Mesendoderm (in vitro differentiated cells): ENCODE data around the gene PTRH1.

Experiments
- DNase-seq: peaks from one replicate; pipeline ENCODE4 v3.0.0; 2013
- H2AK5ac ChIP-seq: 2 replicates; pipeline ENCODE4 v1.6.1; 2013; ENCODE audit warnings: low read length, inconsistent platforms
- H2BK120ac ChIP-seq: 2 replicates; pipeline ENCODE4 v1.6.1; 2013; ENCODE audit warnings: low read depth, mild to moderate bottlenecking, low read length, moderate library complexity, mixed read lengths
- H2BK15ac ChIP-seq: replicated peaks from 2 replicates; pipeline ENCODE4 v1.6.1; 2013; ENCODE audit warnings: low read depth, mild to moderate bottlenecking, moderate library complexity
- H2BK5ac ChIP-seq: 2 replicates; pipeline ENCODE4 v1.6.1; 2013; ENCODE audit warnings: low read length, inconsistent platforms
- H3K18ac ChIP-seq: 2 replicates; pipeline ENCODE4 v1.6.1; 2013; ENCODE audit warnings: mild to moderate bottlenecking, low read length, mixed read lengths
- H3K23ac ChIP-seq: one replicate; pipeline ENCODE4 v1.6.1; 2013; ENCODE audit warnings: low read length
- H3K27ac ChIP-seq: 2 replicates; pipeline ENCODE4 v1.5.1; 2013; ENCODE audit warnings: low read depth, mild to moderate bottlenecking, inconsistent platforms, low read length, moderate library complexity
- H3K27me3 ChIP-seq: 2 replicates; pipeline ENCODE4 v1.6.1; 2013; ENCODE audit warnings: low read length, control low read depth, mild to moderate bottlenecking, inconsistent platforms; ENCODE audit not compliant: insufficient read depth, poor library complexity
- H3K36me3 ChIP-seq: 2 replicates; pipeline ENCODE4 v1.6.1; 2013; ENCODE audit warnings: low read length, inconsistent platforms; ENCODE audit not compliant: control insufficient read depth, insufficient read depth
- H3K4ac ChIP-seq: one replicate; pipeline ENCODE4 v1.6.1; 2013; ENCODE audit warnings: low read depth, mild to moderate bottlenecking, low read length, moderate library complexity
- H3K4me1 ChIP-seq: 2 replicates; pipeline ENCODE4 v1.6.1; 2013; ENCODE audit warnings: low read depth, low read length, inconsistent platforms; ENCODE audit not compliant: control insufficient read depth
- H3K4me2 ChIP-seq: 2 replicates; pipeline ENCODE4 v1.6.1; 2013; ENCODE audit warnings: low read length
- H3K4me3 ChIP-seq: 2 replicates; pipeline ENCODE4 v1.5.1; 2013; ENCODE audit warnings: mild to moderate bottlenecking, low read length
- H3K56ac ChIP-seq: one replicate; pipeline ENCODE4 v1.6.1; 2013; ENCODE audit warnings: low read length
- H3K79me1 ChIP-seq: 2 replicates; pipeline ENCODE4 v1.6.1; 2013; ENCODE audit warnings: low read length, inconsistent platforms
- H3K79me2 ChIP-seq: 2 replicates; pipeline ENCODE4 v1.6.1; 2013; ENCODE audit warnings: mild to moderate bottlenecking, low read length; ENCODE audit not compliant: control insufficient read depth, insufficient read depth
- H3K9ac ChIP-seq: 2 replicates; pipeline ENCODE4 v1.6.1; 2013; ENCODE audit warnings: low read length, inconsistent platforms
- H4K5ac ChIP-seq: one replicate; pipeline ENCODE4 v1.6.1; 2013; ENCODE audit warnings: low read length
- H4K8ac ChIP-seq: one replicate; pipeline ENCODE4 v1.6.1; 2013; ENCODE audit warnings: low read depth, mild to moderate bottlenecking, control low read depth, low read length, moderate library complexity
- WGBS: extraction: QIAGEN DNeasy Blood & Tissue Kit; methylation state at CpG from one replicate; pipeline ENCODE4 v1.1.7; 2013; ENCODE audit warnings: low lambda C conversion rate, missing lambda C conversion rate; ENCODE audit not compliant: insufficient coverage; ENCODE audit errors: extremely low coverage; 5-methylcytosine and 5-hydroxymethylcytosine counted together

Gene PTRH1

DNA sequence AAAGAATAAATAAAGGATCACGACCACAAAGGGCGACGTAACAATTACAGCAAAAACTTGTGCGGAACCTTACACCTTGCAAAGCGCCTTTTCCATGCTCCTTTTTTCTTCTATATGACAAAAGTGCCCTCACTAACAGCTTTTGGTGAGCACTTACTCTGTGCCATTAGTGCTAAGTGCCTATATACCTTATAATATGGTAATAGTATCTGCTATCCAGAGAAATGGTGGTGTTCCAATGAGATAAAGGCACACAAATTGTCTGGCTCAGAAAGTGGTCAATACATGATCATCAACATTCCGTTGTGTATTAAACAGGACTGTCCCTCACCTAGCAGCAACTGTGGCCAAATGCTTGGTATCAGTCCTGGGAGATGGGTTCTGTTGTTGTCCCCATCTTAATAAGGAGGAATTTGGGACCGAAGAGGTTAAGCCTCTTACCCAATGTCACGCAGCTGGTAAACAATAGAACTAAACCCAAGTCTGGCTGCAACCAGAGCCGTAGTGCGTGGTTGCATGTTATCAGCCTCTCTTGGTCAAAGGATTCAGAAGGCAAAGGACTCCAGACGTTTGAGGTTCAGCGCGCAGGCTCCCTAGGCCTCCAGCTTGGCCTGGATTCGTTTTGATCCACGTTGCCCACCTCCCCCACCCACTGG is 20.2 kb upstream of the PTRH1 start:
- Histone ChIP-seq H3K27ac (no peak overlapping the region), H2BK5ac (no peak overlapping the region), H2AK5ac (no peak overlapping the region), H3K56ac (no peak overlapping the region), H3K18ac (no peak overlapping the region), H3K79me1 (no peaks in the 10 kb centered on the region), H4K8ac (no peak overlapping the region), H3K79me2 (no peaks in the 10 kb centered on the region), H3K36me3 (no peaks in the 10 kb centered on the region), H3K9ac (no peak overlapping the region), H4K5ac (no peak overlapping the region), H3K27me3 (no peaks in the 10 kb centered on the region), H3K4me1 (no peaks in the 10 kb centered on the region), H3K23ac (no peak overlapping the region), H2BK120ac (no peak overlapping the region), H3K4me3 (no peak overlapping the region), H3K4ac (no peak overlapping the region), H2BK15ac (no peak overlapping the region), H3K4me2 (no peak overlapping the region)
- no CpG with 5 or more reads among the region's 15 CpGs for WGBS
- no peak for DNase-seq

DNA sequence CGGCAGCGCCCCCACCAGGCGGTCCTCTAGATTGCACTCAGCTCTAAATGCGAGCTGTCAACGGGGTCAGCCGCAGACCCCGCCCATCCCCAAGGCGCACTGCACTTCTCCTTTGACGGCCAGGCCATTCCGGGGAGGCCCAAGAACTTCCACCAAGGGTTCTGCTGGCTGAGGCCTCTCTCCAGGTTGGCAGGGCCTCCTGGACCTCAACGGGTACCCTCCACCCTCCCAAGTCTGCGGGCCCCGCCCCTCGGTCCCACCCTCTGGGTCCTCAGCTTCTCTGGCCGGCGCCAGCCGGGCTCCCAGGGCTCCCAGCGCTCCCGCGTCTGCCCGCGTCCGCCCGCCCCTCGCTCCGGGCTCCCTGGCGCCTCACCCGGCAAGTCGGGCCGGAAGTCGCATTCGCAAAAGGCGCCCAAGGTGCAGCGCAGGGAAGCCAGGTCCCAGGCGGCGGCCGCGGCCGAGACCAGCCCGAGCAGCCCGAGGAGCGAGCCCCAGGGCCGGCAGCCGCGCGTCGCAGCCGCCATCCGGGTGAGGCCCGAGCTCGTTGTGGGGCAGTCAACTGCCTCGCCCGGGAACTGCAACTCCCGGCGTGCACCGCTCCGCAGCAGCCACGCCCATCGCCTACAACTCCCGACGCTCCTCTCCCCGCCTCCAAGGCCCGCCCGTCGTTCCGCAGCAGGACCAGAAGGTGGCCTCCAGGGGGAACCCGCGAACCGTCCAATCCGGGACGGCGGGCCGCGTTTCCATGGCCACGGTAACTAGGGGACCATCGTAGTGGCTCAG is 19.5 kb upstream of the PTRH1 start, which contains the start of gene TOR2A:
TOR2A (minus strand) TSS at position 548 of the 783 bp plus-strand sequence; CDS start at position 524, 24 bp downstream.
- H2BK5ac ChIP-seq = peak within 1 kb of the TSS; percentile 67
- H3K79me1 ChIP-seq = no peaks in the 10 kb centered on the region
- peak; percentile 99 for DNase-seq
- H3K4me2 ChIP-seq = peak within 1 kb of the TSS; percentile 83
- H4K5ac ChIP-seq = no peak within 1 kb of the TSS
- peak within 1 kb of the TSS; percentile 97 for H3K56ac ChIP-seq
- no peaks in the 10 kb centered on the region for H3K4me1 ChIP-seq
- no peak within 1 kb of the TSS for H4K8ac ChIP-seq
- peak within 1 kb of the TSS; percentile 42 for H3K18ac ChIP-seq
- H2AK5ac ChIP-seq = peak within 1 kb of the TSS; percentile 29
- peak within 1 kb of the TSS; percentile 92 for H3K9ac ChIP-seq
- WGBS = no CpG with 5 or more reads among the region's 76 CpGs
- peak within 1 kb of the TSS; percentile 59 for H3K4me3 ChIP-seq
- no peaks in the 10 kb centered on the region for H3K27me3 ChIP-seq
- no peaks in the 10 kb centered on the region for H3K36me3 ChIP-seq
- H3K23ac ChIP-seq = no peak within 1 kb of the TSS
- H3K27ac ChIP-seq = peak within 1 kb of the TSS; percentile 65
- peak within 1 kb of the TSS; percentile 19 for H2BK120ac ChIP-seq
- no peak within 1 kb of the TSS for H2BK15ac ChIP-seq
- no peak within 1 kb of the TSS for H3K4ac ChIP-seq
- no peaks in the 10 kb centered on the region for H3K79me2 ChIP-seq

DNA sequence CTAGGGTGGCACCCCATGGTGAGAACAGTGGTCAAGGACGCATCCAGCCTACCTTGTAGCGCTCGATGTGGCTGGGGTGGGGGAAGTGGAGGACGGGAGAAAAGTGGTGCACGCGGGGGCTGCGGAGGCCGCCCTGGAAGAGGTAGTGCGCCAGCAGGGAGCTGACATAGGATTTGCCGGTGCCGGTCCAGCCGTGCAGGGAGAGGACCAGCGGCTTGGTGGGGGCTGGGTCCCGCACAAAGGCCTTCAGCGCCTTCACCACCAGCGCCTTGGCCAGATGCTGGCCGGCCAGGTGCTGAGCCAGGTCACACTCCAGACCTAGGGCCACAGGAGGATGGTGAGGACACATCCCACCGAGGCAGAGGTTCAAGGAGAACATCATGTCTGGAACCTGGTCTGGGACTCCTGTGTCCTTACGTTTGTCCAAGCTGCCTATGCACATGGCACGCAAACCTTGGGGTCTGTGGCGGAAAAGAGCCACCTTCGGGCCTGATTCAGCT is 18.8 kb upstream of the PTRH1 start:
- Histone ChIP-seq H2BK15ac (no peak overlapping the region), H2BK120ac (no peak overlapping the region), H3K36me3 (no peaks in the 10 kb centered on the region), H3K4me3 (no peak overlapping the region), H3K18ac (no peak overlapping the region), H2AK5ac (peak overlapping the region; percentile 29), H2BK5ac (no peak overlapping the region), H3K9ac (peak overlapping the region; percentile 39), H3K4ac (no peak overlapping the region), H3K4me2 (peak overlapping the region; percentile 6), H3K23ac (no peak overlapping the region), H3K4me1 (no peaks in the 10 kb centered on the region), H3K79me2 (no peaks in the 10 kb centered on the region), H3K56ac (peak overlapping the region; percentile 36), H3K79me1 (no peaks in the 10 kb centered on the region), H3K27ac (no peak overlapping the region), H4K8ac (no peak overlapping the region), H4K5ac (no peak overlapping the region), H3K27me3 (no peaks in the 10 kb centered on the region)
- no CpG with 5 or more reads among the region's 22 CpGs for WGBS
- DNase-seq = no peak

DNA sequence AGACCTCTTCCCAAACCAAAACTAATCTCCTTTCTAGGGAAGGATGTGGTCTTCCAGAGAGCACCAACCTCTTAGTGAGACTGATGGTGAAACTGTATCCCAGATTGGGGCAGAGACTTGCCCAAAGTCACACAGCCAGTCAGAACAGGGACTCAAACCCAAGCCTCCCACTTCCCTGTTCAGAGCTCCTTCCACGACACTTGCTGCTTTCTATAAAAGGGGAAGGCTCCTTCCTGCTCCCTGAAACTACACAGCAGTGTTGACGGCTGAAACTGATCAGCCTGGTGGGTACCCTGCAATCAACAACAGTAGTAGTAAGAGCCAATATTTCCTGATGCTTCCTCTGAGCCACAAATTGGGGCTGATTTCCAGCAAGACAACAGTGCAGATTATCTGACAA is 18.2 kb upstream of the PTRH1 start:
- H3K36me3 ChIP-seq = no peaks in the 10 kb centered on the region
- H3K27me3 ChIP-seq = no peaks in the 10 kb centered on the region
- no peak overlapping the region for H3K4me3 ChIP-seq
- no peak overlapping the region for H2AK5ac ChIP-seq
- WGBS = no CpG with 5 or more reads among the region's 2 CpGs
- no peaks in the 10 kb centered on the region for H3K79me1 ChIP-seq
- no peaks in the 10 kb centered on the region for H3K79me2 ChIP-seq
- H3K4me2 ChIP-seq = no peak overlapping the region
- H3K9ac ChIP-seq = no peak overlapping the region
- H3K4me1 ChIP-seq = no peaks in the 10 kb centered on the region
- no peak overlapping the region for H3K18ac ChIP-seq
- H2BK15ac ChIP-seq = no peak overlapping the region
- H4K5ac ChIP-seq = no peak overlapping the region
- H3K23ac ChIP-seq = no peak overlapping the region
- no peak overlapping the region for H3K27ac ChIP-seq
- no peak overlapping the region for H2BK5ac ChIP-seq
- no peak overlapping the region for H2BK120ac ChIP-seq
- H3K4ac ChIP-seq = no peak overlapping the region
- DNase-seq = no peak
- H4K8ac ChIP-seq = no peak overlapping the region
- H3K56ac ChIP-seq = no peak overlapping the region

DNA sequence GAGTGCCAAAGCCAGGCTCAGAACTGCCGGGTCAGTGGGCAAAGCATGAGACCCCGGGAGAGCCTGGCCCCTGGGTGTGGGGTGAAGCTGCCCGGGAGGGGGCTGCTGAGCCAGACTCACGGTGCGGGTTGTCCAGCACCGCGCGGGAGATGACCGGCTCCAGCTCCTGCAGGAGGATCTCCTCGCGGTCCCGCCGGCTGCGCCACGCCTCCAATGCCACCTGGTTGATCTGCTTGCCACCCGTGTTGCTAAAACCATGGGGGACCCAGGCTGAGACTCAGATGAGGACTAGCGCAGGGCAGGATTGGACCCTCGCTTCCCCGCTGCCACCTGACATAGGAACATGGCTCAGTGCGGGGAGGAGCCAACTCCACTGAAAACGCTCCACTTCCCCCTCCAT is 17.0 kb upstream of the PTRH1 start:
- no peaks in the 10 kb centered on the region for H3K27me3 ChIP-seq
- no peak overlapping the region for H3K4me2 ChIP-seq
- H4K5ac ChIP-seq = no peak overlapping the region
- no peaks in the 10 kb centered on the region for H3K4me1 ChIP-seq
- no peak overlapping the region for H3K9ac ChIP-seq
- no peaks in the 10 kb centered on the region for H3K79me1 ChIP-seq
- no peak overlapping the region for H2BK5ac ChIP-seq
- H2BK15ac ChIP-seq = no peak overlapping the region
- H3K56ac ChIP-seq = no peak overlapping the region
- no peaks in the 10 kb centered on the region for H3K36me3 ChIP-seq
- no peak for DNase-seq
- H3K79me2 ChIP-seq = no peaks in the 10 kb centered on the region
- H3K23ac ChIP-seq = no peak overlapping the region
- H2BK120ac ChIP-seq = no peak overlapping the region
- H3K18ac ChIP-seq = no peak overlapping the region
- no peak overlapping the region for H3K4me3 ChIP-seq
- H3K4ac ChIP-seq = no peak overlapping the region
- H4K8ac ChIP-seq = no peak overlapping the region
- H2AK5ac ChIP-seq = no peak overlapping the region
- H3K27ac ChIP-seq = no peak overlapping the region
- WGBS = no CpG with 5 or more reads among the region's 21 CpGs
